ENCODE data around the gene BOLA2B. TPM values are rescaled to one million over a fixed set of nuclear protein-coding genes. Genes with fewer than 3 reads are reported as not detected.

BOLA2B gene
- total RNA-seq, 1 experiment from 2014 or later: 257 TPM

DNA sequence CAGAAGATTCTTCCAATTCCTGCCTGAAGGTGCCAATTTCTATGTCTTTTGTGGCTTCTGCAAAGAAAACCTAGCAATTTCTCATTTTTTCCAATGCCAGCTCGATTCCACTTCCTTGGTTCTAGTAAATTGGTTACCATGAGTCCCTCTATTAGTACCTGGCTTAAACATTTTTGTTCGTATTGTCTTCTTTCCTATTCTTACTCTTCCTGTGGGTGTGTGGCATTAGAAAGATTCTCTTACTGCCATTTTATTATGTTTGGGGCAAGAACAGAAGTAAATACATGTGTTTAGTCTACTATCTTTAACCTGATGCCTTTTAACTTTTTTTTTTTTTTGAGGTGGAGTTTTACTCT, 50.1 kb downstream of the BOLA2B start:
- no peak for DNase-seq (ENCODE audit: low read depth)

Other genes starting within 250 kb of the BOLA2B start
- gene TMEM219, start 231.6 kb downstream of the BOLA2B start, total RNA-seq (2014; rRNA removed): 79.7 and 91.0 TPM in 2 replicates
- gene TAOK2, start 219.8 kb downstream of the BOLA2B start, total RNA-seq (2014; rRNA removed): 87.7 and 93.3 TPM in 2 replicates
- gene HIRIP3, start 198.0 kb downstream of the BOLA2B start, total RNA-seq (2014; rRNA removed): 12.2 and 22.4 TPM in 2 replicates
- 116 and 194 TPM in 2 replicates for gene INO80E, start 197.4 kb downstream of the BOLA2B start, total RNA-seq (2014; rRNA removed)
- not detected in 2 replicates for gene DOC2A, start 182.6 kb downstream of the BOLA2B start, total RNA-seq (2014; rRNA removed)
- gene C16orf92, start 170.5 kb downstream of the BOLA2B start, total RNA-seq (2014; rRNA removed): not detected in 2 replicates
- not detected in 2 replicates for gene TLCD3B, start 162.4 kb downstream of the BOLA2B start, total RNA-seq (2014; rRNA removed)
- 2,146 and 2,472 TPM in 2 replicates for gene ALDOA, start 127.9 kb downstream of the BOLA2B start, total RNA-seq (2014; rRNA removed)
- 142 and 154 TPM in 2 replicates for gene PPP4C, start 117.7 kb downstream of the BOLA2B start, total RNA-seq (2014; rRNA removed)
- gene TBX6, start 101.7 kb downstream of the BOLA2B start, total RNA-seq (2014; rRNA removed): 0.29 and 1.5 TPM in 2 replicates
- gene YPEL3, start 97.5 kb downstream of the BOLA2B start, total RNA-seq (2014; rRNA removed): 6.8 and 14.2 TPM in 2 replicates
- 0.83 and 1.0 TPM in 2 replicates for gene GDPD3, start 80.1 kb downstream of the BOLA2B start, total RNA-seq (2014; rRNA removed)
- 37.5 and 46.3 TPM in 2 replicates for gene MAPK3, start 70.4 kb downstream of the BOLA2B start, total RNA-seq (2014; rRNA removed)
- 5.0 and 6.7 TPM in 2 replicates for gene CORO1A, start 10.1 kb downstream of the BOLA2B start, total RNA-seq (2014; rRNA removed)
- gene SLX1A, start 209 bp upstream of the BOLA2B start, total RNA-seq (2014; rRNA removed): 40.2 and 49.2 TPM in 2 replicates
- gene SULT1A3, start 5.6 kb upstream of the BOLA2B start, total RNA-seq (2014; rRNA removed): 2.6 and 5.4 TPM in 2 replicates
- gene NPIPB13, start 54.8 kb upstream of the BOLA2B start, total RNA-seq (2014; rRNA removed): 0.57 and 0.58 TPM in 2 replicates
- gene CD2BP2, start 161.6 kb upstream of the BOLA2B start, total RNA-seq (2014; rRNA removed): 65.6 and 67.6 TPM in 2 replicates
- gene TBC1D10B, start 176.8 kb upstream of the BOLA2B start, total RNA-seq (2014; rRNA removed): 41.8 and 43.9 TPM in 2 replicates
- gene MYL11, start 181.1 kb upstream of the BOLA2B start, total RNA-seq (2014; rRNA removed): 7.2 TPM in 1 of 2 replicates, not detected in the other
- gene SEPTIN1, start 188.9 kb upstream of the BOLA2B start, total RNA-seq (2014; rRNA removed): 0.17 TPM in 1 of 2 replicates, not detected in the other
- gene ZNF48, start 201.8 kb upstream of the BOLA2B start, total RNA-seq (2014; rRNA removed): 8.8 and 10.3 TPM in 2 replicates
- 19.7 and 19.9 TPM in 2 replicates for gene ZNF771, start 213.9 kb upstream of the BOLA2B start, total RNA-seq (2014; rRNA removed)
- gene DCTPP1, start 236.4 kb upstream of the BOLA2B start, total RNA-seq (2014; rRNA removed): 31.7 and 33.6 TPM in 2 replicates